H1 (cell line): ENCODE measurements around the gene CHST3. TPM values are rescaled to one million over a fixed set of nuclear protein-coding genes. Genes with fewer than 3 reads are reported as not detected.

Experiments used
- CTCF ChIA-PET: fragments of 300-600 bp; sonication (Branson Sonifier 250); formaldehyde crosslinking; loops from one replicate; lab custom pipeline; 2021; ENCODE audit not compliant: partially characterized antibody; lab: Charles Lee
- POLR2A ChIA-PET: fragments of 300-600 bp; sonication (Branson Sonifier 250); formaldehyde crosslinking; loops from one replicate; lab custom pipeline; 2021; ENCODE audit warnings: inconsistent platforms; ENCODE audit not compliant: partially characterized antibody; lab: Charles Lee
- DNase-seq, 2 experiments: peaks; one replicate each; pipeline versions ENCODE4 v3.0.0 to v3.0.0-alpha.2; 2010 to 2022; ENCODE audit warnings: low spot score in 2 of 2, low read depth in 1 of 2, mixed read lengths in 1 of 2
- FAIRE-seq: peaks from 2 replicates; lab custom pipeline; 2011; peaks lifted over from hg19 to GRCh38; lab: Jason Lieb, UNC
- H2AFZ ChIP-seq: 2 replicates; pipeline ENCODE4 v1.8.1; 2012; ENCODE audit warnings: low read length, inconsistent platforms
- H2AK5ac ChIP-seq: 2 replicates; pipeline ENCODE4 v1.6.1; 2013; ENCODE audit warnings: low read depth, low read length
- H2BK120ac ChIP-seq: replicated peaks from 2 replicates; pipeline ENCODE3; 2013; ENCODE audit warnings: low read depth, low read length, inconsistent platforms
- H2BK12ac ChIP-seq: 2 replicates; pipeline ENCODE4 v1.6.1; 2013; ENCODE audit warnings: low read depth, low read length
- H2BK15ac ChIP-seq: 2 replicates; pipeline ENCODE4 v1.6.1; 2013; ENCODE audit warnings: low read length
- H2BK20ac ChIP-seq: 2 replicates; pipeline ENCODE4 v1.6.1; 2013; ENCODE audit warnings: low read length
- H2BK5ac ChIP-seq: 2 replicates; pipeline ENCODE4 v1.6.1; 2013; ENCODE audit warnings: low read depth, low read length
- H3K14ac ChIP-seq: 2 replicates; pipeline ENCODE4 v1.6.1; 2013; ENCODE audit warnings: inconsistent platforms; ENCODE audit not compliant: insufficient read length
- H3K18ac ChIP-seq: 2 replicates; pipeline ENCODE4 v1.6.1; 2013; ENCODE audit warnings: low read length; ENCODE audit errors: extremely low read depth
- H3K23ac ChIP-seq: 2 replicates; pipeline ENCODE4 v1.6.1; 2013; ENCODE audit warnings: inconsistent platforms; ENCODE audit not compliant: insufficient read length
- H3K23me2 ChIP-seq: 2 replicates; pipeline ENCODE4 v1.6.1; 2013; ENCODE audit warnings: low read depth, low read length
- H3K27ac ChIP-seq: 2 replicates; pipeline ENCODE4 v1.6.1; 2011; ENCODE audit warnings: low read depth, low read length, inconsistent platforms
- H3K27me3 ChIP-seq, 4 experiments: replicated peaks in 1 of 4; 1 replicate in 1 of 4; 2 replicates in 3 of 4; pipeline versions ENCODE4 v1.6.1 to v1.8.1; 2011 to 2013; ENCODE audit warnings: low read length in 3 of 4, mild to moderate bottlenecking in 3 of 4, inconsistent platforms in 2 of 4, mixed read lengths in 2 of 4, moderate library complexity in 1 of 4; ENCODE audit not compliant: control insufficient read depth in 3 of 4, insufficient read depth in 3 of 4; ENCODE audit errors: extremely low read depth in 1 of 4
- H3K36me3 ChIP-seq, 4 experiments: 2 replicates each; pipeline versions ENCODE4 v1.6.1 to v1.8.1; 2011 to 2013; ENCODE audit warnings: mild to moderate bottlenecking in 4 of 4, low read length in 3 of 4, moderate library complexity in 2 of 4, control low read depth in 1 of 4, inconsistent platforms in 1 of 4; ENCODE audit not compliant: insufficient read depth in 4 of 4, control insufficient read depth in 2 of 4
- H3K4ac ChIP-seq: replicated peaks from 2 replicates; pipeline ENCODE3; 2013; ENCODE audit warnings: low read length, low read depth, mixed read lengths, inconsistent platforms; ENCODE audit not compliant: insufficient read length
- H3K4me1 ChIP-seq, 4 experiments: replicated peaks in 1 of 4; 1 replicate in 1 of 4; 2 replicates in 3 of 4; pipeline versions ENCODE4 v1.6.1 to v1.8.1; 2011 to 2013; ENCODE audit warnings: low read length in 3 of 4, inconsistent platforms in 2 of 4, mixed read lengths in 1 of 4; ENCODE audit not compliant: insufficient read depth in 4 of 4, control insufficient read depth in 3 of 4
- H3K4me2 ChIP-seq, 2 experiments: 2 replicates each; pipeline versions ENCODE4 v1.6.1 to v1.8.1; 2011 to 2013; ENCODE audit warnings: low read depth in 2 of 2, low read length in 2 of 2, control low read depth in 1 of 2, inconsistent platforms in 1 of 2, mild to moderate bottlenecking in 1 of 2; ENCODE audit not compliant: insufficient read depth in 1 of 2
- H3K4me3 ChIP-seq, 4 experiments: fragments of 200-600, 300-600 bp in 1 of 4; sonication (generic), shearing (Covaris generic), sonication (Bioruptor Twin) in 1 of 4; 2 replicates each; pipeline versions ENCODE4 v1.5.1 to v1.8.1; 2011 to 2016; ENCODE audit warnings: low read length in 4 of 4, low read depth in 3 of 4, control low read depth in 2 of 4, inconsistent platforms in 2 of 4, mild to moderate bottlenecking in 2 of 4, mixed read lengths in 1 of 4, moderate library complexity in 1 of 4; ENCODE audit not compliant: insufficient read depth in 2 of 4; ENCODE audit errors: extremely low read depth in 1 of 4
- H3K56ac ChIP-seq: replicated peaks from 2 replicates; pipeline ENCODE3; 2013; ENCODE audit warnings: low read depth, mild to moderate bottlenecking, mixed read lengths, low read length, inconsistent platforms; ENCODE audit not compliant: insufficient read length
- H3K79me1 ChIP-seq: 2 replicates; pipeline ENCODE4 v1.6.1; 2013; ENCODE audit warnings: low read depth, low read length, control low read depth
- H3K79me2 ChIP-seq, 2 experiments: 2 replicates each; pipeline versions ENCODE4 v1.6.1 to v1.8.1; 2012 to 2013; ENCODE audit warnings: low read length in 2 of 2, mild to moderate bottlenecking in 2 of 2, inconsistent platforms in 1 of 2; ENCODE audit not compliant: insufficient read depth in 2 of 2, control insufficient read depth in 1 of 2
- H3K9ac ChIP-seq, 4 experiments: replicated peaks in 1 of 4; 1 replicate in 1 of 4; 2 replicates in 3 of 4; pipeline versions ENCODE4 v1.6.1 to v1.8.1; 2011 to 2013; ENCODE audit warnings: low read depth in 3 of 4, low read length in 3 of 4, control low read depth in 2 of 4, mild to moderate bottlenecking in 2 of 4, moderate library complexity in 2 of 4, inconsistent platforms in 1 of 4; ENCODE audit errors: extremely low read depth in 1 of 4
- H3K9me3 ChIP-seq, 2 experiments: 2 replicates each; pipeline versions ENCODE4 v1.6.1 to v1.8.1; 2012 to 2013; ENCODE audit warnings: mild to moderate bottlenecking in 2 of 2, moderate library complexity in 2 of 2, control low read depth in 1 of 2, inconsistent platforms in 1 of 2, low read depth in 1 of 2, low read length in 1 of 2, mixed read lengths in 1 of 2; ENCODE audit not compliant: insufficient read depth in 2 of 2
- H4K20me1 ChIP-seq, 2 experiments: replicated peaks in 1 of 2; 2 replicates each; pipeline versions ENCODE3 to v1.8.1; 2011 to 2013; ENCODE audit warnings: inconsistent platforms in 2 of 2, low read length in 2 of 2, mild to moderate bottlenecking in 1 of 2; ENCODE audit not compliant: insufficient read depth in 2 of 2, control insufficient read depth in 1 of 2
- H4K5ac ChIP-seq: 2 replicates; pipeline ENCODE4 v1.6.1; 2013; ENCODE audit warnings: low read length, low read depth, mixed read lengths, inconsistent platforms; ENCODE audit not compliant: insufficient read length
- H4K8ac ChIP-seq: 2 replicates; pipeline ENCODE4 v1.8.0; 2013; ENCODE audit warnings: mild to moderate bottlenecking, moderate library complexity, low read length, inconsistent platforms; ENCODE audit not compliant: insufficient read depth; ENCODE audit errors: extremely low read depth
- H4K91ac ChIP-seq: replicated peaks from 2 replicates; pipeline ENCODE3; 2013; ENCODE audit warnings: low read length, mixed read lengths, inconsistent platforms; ENCODE audit not compliant: insufficient read length
- CEBPB ChIP-seq: IDR thresholded peaks from 2 replicates; pipeline ENCODE4 v1.6.1; 2012; ENCODE audit warnings: low read depth, low read length
- SP2 ChIP-seq: IDR thresholded peaks from 2 replicates; pipeline ENCODE4 v1.6.1; 2012; ENCODE audit warnings: mild to moderate bottlenecking, low read length, inconsistent platforms
- WGBS, 2 experiments: shearing (Covaris generic) in 1 of 2; methylation state at CpG; one replicate each; pipeline versions ENCODE4 v1.1.6 to v1.1.7; 2013 to 2015; ENCODE audit warnings: low lambda C conversion rate in 2 of 2, mixed read lengths in 2 of 2, inconsistent platforms in 1 of 2, low coverage in 1 of 2, missing lambda C conversion rate in 1 of 2; ENCODE audit not compliant: insufficient replicate concordance in 2 of 2, insufficient coverage in 1 of 2, insufficient read length in 1 of 2; ENCODE audit errors: extremely low coverage in 1 of 2, missing lambda C conversion rate in 1 of 2; 5-methylcytosine and 5-hydroxymethylcytosine counted together
- polyA plus RNA-seq, 7 experiments: library from polyadenylated mRNA; depleted of rRNA in 3 of 7; stranded (reverse) in 5 of 7; unstranded in 2 of 7; fragments of >200 nt in 5 of 7; fragments of 200-250 nt in 2 of 7; gene quantifications; 1 replicate in 5 of 7; 2 replicates in 1 of 7; 4 replicates in 1 of 7; pipeline versions ENCODE4 v1.2.1 to v1.2.3, GENCODE V29; 2011 to 2013; ENCODE audit warnings: missing spikeins in 2 of 7, mixed read lengths in 2 of 7
- total RNA-seq: library from RNA; stranded (reverse); fragmentation: NEBNext Ultra II Directional; extraction: Animal tissue kit (Norgen Biotek cat#: 25700); gene quantifications from 2 replicates; pipeline ENCODE4 v1.2.1, GENCODE V29; 2021

Gene CHST3
- total and polyA plus RNA-seq, 2 of the 8 experiments (the other 6 are each of a cell fraction or from before 2014, with no cell fraction given), result 2.0 to 5.8 TPM

- Histone ChIP-seq H3K27ac (no peak overlapping the region), H2AFZ (no peak overlapping the region), H3K9me3 (no peaks in the 10 kb centered on the region), H3K14ac (no peak overlapping the region), H4K8ac (no peak overlapping the region), H3K36me3 (no peaks in the 10 kb centered on the region), H4K91ac (no peak overlapping the region), H3K4ac (no peak overlapping the region), H3K56ac (no peak overlapping the region), H3K4me3 (no peak overlapping the region), H3K23me2 (no peaks in the 10 kb centered on the region), H3K18ac (no peak overlapping the region), H2BK15ac (no peak overlapping the region), H3K23ac (no peak overlapping the region), H2BK12ac (no peak overlapping the region), H4K20me1 (no peaks in the 10 kb centered on the region), H3K79me1 (no peaks in the 10 kb centered on the region), H4K5ac (no peak overlapping the region), H2AK5ac (no peak overlapping the region)
- ChIA-PET CTCF (interaction anchor here (0.5 to 1.6 kb wide), 3 partner anchors 48 to 92 kb away, joined by 3 to 4 read pairs (median 3); no protein-coding TSS in a partner anchor), POLR2A (interaction anchor here (1.2 kb wide), 1 partner anchor 10 kb away, joined by 3 read pairs; no protein-coding TSS in a partner anchor)
- FAIRE-seq, result no peak
- TF ChIP-seq CEBPB (no peak), SP2 (no peak)
- TF ChIP-seq, all 59 proteins: peak for 0
- WGBS, 2 experiments, result 93% methylated on average over 6 of the region's 6 CpGs; no CpG with 5 or more reads in 1 of the 2 experiments
- Histone ChIP-seq H3K79me2 (no peaks in the 10 kb centered on the region), H3K4me1 (peaks cover 0 to 4% (median under 1%) of the 10 kb centered on the region in 4 experiments; a peak in 2 of 7 replicates), H2BK120ac (no peak overlapping the region), H2BK20ac (no peak overlapping the region), H3K4me2 (no peak overlapping the region), H3K27me3 (no peaks in the 10 kb centered on the region), H3K9ac (no peak overlapping the region), H2BK5ac (no peak overlapping the region)
- DNase-seq, result no peak
These were observed 58.0 kb downstream of the CHST3 start for GRCh38 chr10:72022228-72022627.
